Activated naive CD4-positive, alpha-beta T cell treated with anti-CD3 and anti-CD28 coated beads, Interleukin-2, amount 10 ng/mL, durations not matched to agents 7 days and 5 days (primary cell): ENCODE measurements around the gene ABCB6.

ENCODE experiments used
- CTCF ChIA-PET: fragments of 350-600 bp; sonication (Branson Sonifier 250); formaldehyde crosslinking; loops from one replicate; lab custom pipeline; 2021; ENCODE audit warnings: antibody characterized with exemption; lab: Charles Lee
- DNase-seq: peaks from one replicate; pipeline ENCODE4 v3.0.0-alpha.2; 2020
- H3K27ac Mint-ChIP-seq: one replicate; pipeline ENCODE4 v1.8.0; 2021; ENCODE audit warnings: mild to moderate bottlenecking, moderate library complexity, mixed read lengths
- H3K27me3 Mint-ChIP-seq: one replicate; pipeline ENCODE4 v1.8.0; 2021; ENCODE audit warnings: mild to moderate bottlenecking, mixed read lengths
- H3K36me3 Mint-ChIP-seq: one replicate; pipeline ENCODE4 v1.8.0; 2021; ENCODE audit warnings: mixed read lengths
- H3K4me1 Mint-ChIP-seq: one replicate; pipeline ENCODE4 v1.8.0; 2021; ENCODE audit warnings: mixed read lengths
- H3K4me3 Mint-ChIP-seq: one replicate; pipeline ENCODE4 v1.8.0; 2021; ENCODE audit warnings: mild to moderate bottlenecking, moderate library complexity, mixed read lengths
- H3K9me3 Mint-ChIP-seq: one replicate; pipeline ENCODE4 v1.8.0; 2021; ENCODE audit warnings: mixed read lengths

Gene ABCB6

DNA sequence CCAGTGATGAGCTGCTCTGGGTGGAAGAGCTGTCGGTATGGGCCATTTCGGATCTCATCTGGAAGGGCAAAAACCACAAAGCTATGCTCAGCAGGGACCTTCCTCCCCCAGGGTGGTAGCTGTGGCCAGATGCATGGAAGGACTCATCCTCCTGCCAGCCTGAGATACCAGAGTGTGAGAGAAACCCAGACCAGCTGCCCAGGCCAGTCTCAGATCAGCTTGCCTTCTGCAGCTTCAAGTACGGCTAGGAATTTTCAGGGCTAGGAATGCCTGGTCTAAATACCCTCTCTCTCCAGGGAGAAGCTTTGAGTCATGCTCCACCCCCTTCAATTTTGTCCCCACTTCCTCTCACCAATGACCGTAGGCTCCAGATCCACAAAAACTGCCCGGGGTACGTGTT is 32.9 kb upstream of the ABCB6 start:
- H3K36me3 Mint-ChIP-seq, result peaks cover 62% of the 10 kb centered on the region

DNA sequence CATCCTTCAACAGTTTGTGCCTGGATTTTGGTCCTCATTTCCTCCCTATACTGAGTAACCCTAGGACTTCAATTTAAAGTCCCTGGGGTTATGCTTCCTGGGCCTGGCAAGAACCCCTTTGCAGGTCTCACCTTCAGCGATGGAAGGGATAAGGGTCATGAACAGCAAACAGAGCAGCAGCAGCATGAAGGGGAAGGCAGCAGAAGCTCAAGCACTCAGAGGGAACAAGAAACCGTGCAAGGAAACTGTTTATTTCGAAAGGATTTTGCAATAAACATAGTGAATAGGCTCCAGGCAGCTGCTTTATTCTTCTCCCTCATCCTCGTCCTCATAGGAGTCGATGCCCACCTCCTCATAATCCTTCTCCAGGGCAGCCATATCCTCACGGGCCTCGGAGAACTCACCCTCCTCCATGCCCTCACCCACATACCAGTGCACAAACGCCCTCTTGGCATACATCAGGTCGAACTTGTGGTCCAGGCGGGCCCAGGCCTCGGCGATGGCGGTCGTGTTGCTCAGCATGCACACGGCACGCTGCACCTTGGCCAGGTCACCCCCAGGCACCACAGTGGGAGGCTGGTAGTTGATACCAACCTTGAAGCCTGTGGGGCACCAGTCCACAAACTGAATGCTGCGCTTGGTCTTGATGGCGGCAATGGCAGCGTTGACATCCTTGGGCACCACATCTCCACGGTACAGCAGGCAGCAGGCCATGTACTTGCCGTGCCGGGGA is 31.5 kb upstream of the ABCB6 start:
- peak overlapping the region; percentile 92 for H3K4me3 Mint-ChIP-seq
- H3K36me3 Mint-ChIP-seq, result peaks cover 70% of the 10 kb centered on the region
- no peaks in the 10 kb centered on the region for H3K9me3 Mint-ChIP-seq
- CTCF ChIA-PET, result interaction anchor here (1.2 to 3.9 kb wide), 7 partner anchors 11 to 91 kb away, joined by 3 to 32 read pairs (median 5); partner anchors contain the start of genes ABCB6 and DNAJB2
- H3K4me1 Mint-ChIP-seq, result peaks cover 74% of the 10 kb centered on the region
- DNase-seq, result no peak
- no peaks in the 10 kb centered on the region for H3K27me3 Mint-ChIP-seq
- H3K27ac Mint-ChIP-seq, result peak overlapping the region; percentile 95

More for the DNA sequence above, 32.9 kb upstream of the ABCB6 start:
- Mint-ChIP-seq H3K27me3 (no peaks in the 10 kb centered on the region), H3K9me3 (no peaks in the 10 kb centered on the region), H3K4me3 (peak overlapping the region; percentile 92), H3K27ac (peak overlapping the region; percentile 95), H3K4me1 (peaks cover 76% of the 10 kb centered on the region)
- CTCF ChIA-PET, result interaction anchor here (0.8 to 5.5 kb wide), 8 partner anchors 12 to 92 kb away, joined by 3 to 49 read pairs (median 5); partner anchors contain the start of genes ABCB6, ANKZF1 and ATG9A
- no peak for DNase-seq

DNA sequence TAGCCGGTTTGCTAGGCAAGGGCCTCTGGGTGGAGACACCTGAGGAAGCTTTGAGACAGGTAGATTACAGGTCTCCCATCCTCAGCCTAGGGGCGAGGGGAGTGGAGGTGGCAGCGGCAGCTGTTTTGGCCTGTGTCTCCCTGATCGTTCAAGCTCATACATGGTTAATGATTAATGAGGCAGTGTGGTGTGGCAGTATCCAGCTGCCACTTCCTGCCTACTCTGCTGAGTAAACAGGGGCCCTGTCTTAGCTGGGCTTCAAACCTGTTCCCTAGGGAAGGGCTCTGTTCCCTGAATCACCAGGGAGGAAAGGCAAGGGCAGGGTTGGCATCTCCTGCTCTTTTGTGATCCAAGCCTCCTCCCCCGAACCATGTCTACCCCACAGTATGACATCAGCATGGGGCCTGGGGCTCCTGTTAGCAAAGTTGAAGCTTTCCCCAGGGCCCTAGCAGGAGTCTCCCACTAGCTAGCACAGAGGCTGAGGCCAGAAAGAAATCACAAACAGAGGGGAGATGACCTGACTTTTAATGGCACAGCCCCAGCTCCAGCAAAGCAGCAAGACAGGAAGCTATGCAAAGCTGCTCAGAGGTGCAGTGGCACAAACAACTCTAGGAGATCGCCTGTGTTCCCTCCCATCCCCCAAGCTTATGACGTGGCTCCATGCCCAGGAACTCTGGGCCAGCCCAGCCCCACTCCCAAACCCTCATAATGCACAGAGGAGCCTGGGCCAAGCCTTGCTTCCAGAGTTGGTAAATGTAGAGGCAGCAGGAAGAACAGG is 30.6 kb upstream of the ABCB6 start:
- Mint-ChIP-seq H3K27me3 (no peaks in the 10 kb centered on the region), H3K4me1 (peaks cover 78% of the 10 kb centered on the region), H3K27ac (peak overlapping the region; percentile 95), H3K4me3 (peak overlapping the region; percentile 92), H3K36me3 (peaks cover 70% of the 10 kb centered on the region), H3K9me3 (no peaks in the 10 kb centered on the region)
- peak; percentile 66 for DNase-seq
- CTCF ChIA-PET, result interaction anchor here (0.8 to 3.9 kb wide), 12 partner anchors 10 to 90 kb away, joined by 3 to 32 read pairs (median 5); partner anchors contain the start of genes ABCB6 and DNAJB2

- Mint-ChIP-seq H3K4me3 (peak overlapping the region; percentile 92), H3K27ac (peak overlapping the region; percentile 95), H3K36me3 (peaks cover 70% of the 10 kb centered on the region), H3K4me1 (peaks cover 83% of the 10 kb centered on the region), H3K9me3 (no peaks in the 10 kb centered on the region), H3K27me3 (no peaks in the 10 kb centered on the region)
- CTCF ChIA-PET, result interaction anchor here (0.8 to 3.9 kb wide), 11 partner anchors 9 to 89 kb away, joined by 3 to 32 read pairs (median 5); partner anchors contain the start of genes ABCB6 and DNAJB2
- no peak for DNase-seq
Measured at GRCh38 chr2:219248845-219249202, 30.1 kb upstream of the ABCB6 start.

- Mint-ChIP-seq H3K9me3 (no peaks in the 10 kb centered on the region), H3K36me3 (peaks cover 68% of the 10 kb centered on the region), H3K27me3 (no peaks in the 10 kb centered on the region), H3K27ac (peak overlapping the region; percentile 95), H3K4me1 (peaks cover 90% of the 10 kb centered on the region), H3K4me3 (peak overlapping the region; percentile 92)
- CTCF ChIA-PET, result interaction anchor here (1.0 to 3.9 kb wide), 8 partner anchors 9 to 76 kb away, joined by 3 to 32 read pairs (median 5); partner anchors contain the start of genes DNAJB2 and ZFAND2B
- peak; percentile 73 for DNase-seq
Measured at GRCh38 chr2:219247678-219248642, 29.2 kb upstream of the ABCB6 start.

DNA sequence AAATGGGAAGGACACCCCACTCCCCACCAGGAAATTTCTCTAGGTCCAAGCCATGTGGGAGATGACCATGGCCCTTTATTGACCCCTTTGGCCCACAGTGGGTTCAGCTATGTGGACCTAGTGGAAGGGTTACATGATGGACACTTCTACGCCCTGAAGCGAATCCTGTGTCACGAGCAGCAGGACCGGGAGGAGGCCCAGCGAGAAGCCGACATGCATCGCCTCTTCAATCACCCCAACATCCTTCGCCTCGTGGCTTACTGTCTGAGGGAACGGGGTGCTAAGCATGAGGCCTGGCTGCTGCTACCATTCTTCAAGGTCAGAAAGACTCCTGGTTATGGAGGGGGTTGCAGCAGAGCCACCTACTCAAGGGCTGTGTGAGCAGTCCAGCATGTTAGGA is 27.8 kb upstream of the ABCB6 start:
- Mint-ChIP-seq H3K27me3 (no peaks in the 10 kb centered on the region), H3K27ac (peak overlapping the region; percentile 95), H3K9me3 (no peaks in the 10 kb centered on the region), H3K36me3 (peaks cover 56% of the 10 kb centered on the region), H3K4me1 (peaks cover 86% of the 10 kb centered on the region), H3K4me3 (peak overlapping the region; percentile 92)
- DNase-seq, result no peak
- CTCF ChIA-PET, result interaction anchor here (1.8 to 3.9 kb wide), 3 partner anchors 40 to 75 kb away, joined by 4 to 29 read pairs (median 6); partner anchors contain the start of gene ZFAND2B

DNA sequence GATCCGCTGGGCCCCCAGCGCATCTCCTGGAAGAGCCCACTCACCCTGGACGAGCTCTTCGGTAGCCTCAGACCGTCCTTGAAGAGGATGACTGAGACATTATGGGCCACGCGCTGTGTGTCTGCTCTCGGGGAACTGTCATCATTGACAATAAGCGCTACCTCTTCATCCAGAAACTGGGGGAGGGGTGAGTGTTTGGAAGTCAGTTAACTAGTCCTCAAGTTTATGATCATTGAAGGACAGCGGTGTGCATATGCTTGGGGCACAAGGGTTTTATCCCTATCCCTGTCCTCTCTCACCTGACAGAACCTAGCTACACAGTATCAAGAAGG is 27.1 kb upstream of the ABCB6 start:
- H3K9me3 Mint-ChIP-seq, result no peaks in the 10 kb centered on the region
- H3K36me3 Mint-ChIP-seq, result peaks cover 49% of the 10 kb centered on the region
- peak overlapping the region; percentile 95 for H3K27ac Mint-ChIP-seq
- H3K4me1 Mint-ChIP-seq, result peaks cover 79% of the 10 kb centered on the region
- no peak for DNase-seq
- CTCF ChIA-PET, result interaction anchor here (1.8 to 2.8 kb wide), 3 partner anchors 40 to 74 kb away, joined by 4 to 20 read pairs (median 6); partner anchors contain the start of gene ZFAND2B
- H3K4me3 Mint-ChIP-seq, result peak overlapping the region; percentile 92
- H3K27me3 Mint-ChIP-seq, result no peaks in the 10 kb centered on the region

DNA sequence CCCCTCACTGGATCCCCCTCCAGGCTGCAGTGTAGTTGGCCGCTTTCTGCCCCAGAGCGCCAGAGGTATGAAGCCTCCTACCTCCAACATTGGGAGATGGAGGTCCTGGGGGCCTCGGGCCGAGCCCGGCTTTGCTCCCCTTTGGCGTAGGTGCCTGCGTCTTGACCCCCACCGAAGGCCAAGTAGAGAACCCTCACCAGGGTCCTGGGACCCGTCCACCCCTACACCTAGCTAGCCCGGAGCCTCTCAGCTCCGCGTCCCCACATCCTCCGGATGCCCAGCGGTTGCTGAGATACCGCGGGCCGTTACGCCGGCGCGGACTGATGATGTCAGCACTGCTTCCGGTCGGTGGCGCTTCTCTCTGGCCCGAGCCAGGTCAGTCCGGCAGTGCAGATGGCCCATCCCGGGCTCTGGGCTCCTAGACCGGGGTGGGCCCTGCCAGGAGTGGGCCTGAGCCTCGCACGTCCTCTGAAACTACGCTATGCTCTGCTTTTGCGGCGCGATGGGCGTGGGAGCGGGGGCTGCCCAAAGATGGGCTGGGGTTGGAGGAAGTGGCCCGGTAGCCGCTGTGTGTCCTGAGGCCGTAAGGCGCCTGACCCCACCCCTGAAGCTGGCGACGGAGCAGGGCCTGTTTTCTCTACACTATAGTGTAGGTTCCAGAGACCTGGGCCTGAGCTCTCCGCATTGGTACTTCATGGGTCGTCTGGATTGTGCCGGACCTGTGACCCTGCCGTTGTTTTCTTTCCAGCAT is 26.6 kb upstream of the ABCB6 start, which contains the start of the genes GLB1L and STK16:
Gene GLB1L, minus strand, starts transcription at position 297 of the 751 bp plus-strand sequence. CDS start 1,871 bp downstream, outside the sequence.
Gene STK16, plus strand, starts transcription at position 332 of the 751 bp plus-strand sequence. CDS start 521 bp downstream, outside the sequence.
- peak; percentile 92 for DNase-seq
- H3K27me3 Mint-ChIP-seq, result no peaks in the 10 kb centered on the region
- H3K36me3 Mint-ChIP-seq, result peaks cover 43% of the 10 kb centered on the region
- peak within 1 kb of the TSS; percentile 92 for H3K4me3 Mint-ChIP-seq
- H3K9me3 Mint-ChIP-seq, result no peaks in the 10 kb centered on the region
- H3K4me1 Mint-ChIP-seq, result peaks cover 74% of the 10 kb centered on the region
- peak within 1 kb of the TSS; percentile 95 for H3K27ac Mint-ChIP-seq
- CTCF ChIA-PET, result interaction anchor here (0.5 to 2.8 kb wide), 8 partner anchors 9 to 74 kb away, joined by 3 to 20 read pairs (median 4); partner anchors contain the start of genes TUBA4A and ZFAND2B

- H3K4me1 Mint-ChIP-seq, result peaks cover 68% of the 10 kb centered on the region
- DNase-seq, result no peak
- H3K4me3 Mint-ChIP-seq, result peak overlapping the region; percentile 92
- CTCF ChIA-PET, result interaction anchor here (1.0 to 2.8 kb wide), 7 partner anchors 9 to 73 kb away, joined by 3 to 20 read pairs (median 4); partner anchors contain the start of genes TUBA4A and ZFAND2B
- peak overlapping the region; percentile 95 for H3K27ac Mint-ChIP-seq
- H3K27me3 Mint-ChIP-seq, result no peaks in the 10 kb centered on the region
- peaks cover 38% of the 10 kb centered on the region for H3K36me3 Mint-ChIP-seq
- no peaks in the 10 kb centered on the region for H3K9me3 Mint-ChIP-seq
Measured at GRCh38 chr2:219244789-219245147, 26.0 kb upstream of the ABCB6 start.

- Mint-ChIP-seq H3K4me3 (peak overlapping the region; percentile 43), H3K4me1 (peaks cover 54% of the 10 kb centered on the region), H3K27ac (peak overlapping the region; percentile 68), H3K9me3 (no peaks in the 10 kb centered on the region), H3K36me3 (peaks cover 28% of the 10 kb centered on the region), H3K27me3 (no peaks in the 10 kb centered on the region)
- DNase-seq, result no peak
- CTCF ChIA-PET, result interaction anchor here (2.8 kb wide), 1 partner anchor 52 kb away, joined by 20 read pairs; no protein-coding TSS in a partner anchor
Measured at GRCh38 chr2:219243291-219243761, 24.6 kb upstream of the ABCB6 start.

DNA sequence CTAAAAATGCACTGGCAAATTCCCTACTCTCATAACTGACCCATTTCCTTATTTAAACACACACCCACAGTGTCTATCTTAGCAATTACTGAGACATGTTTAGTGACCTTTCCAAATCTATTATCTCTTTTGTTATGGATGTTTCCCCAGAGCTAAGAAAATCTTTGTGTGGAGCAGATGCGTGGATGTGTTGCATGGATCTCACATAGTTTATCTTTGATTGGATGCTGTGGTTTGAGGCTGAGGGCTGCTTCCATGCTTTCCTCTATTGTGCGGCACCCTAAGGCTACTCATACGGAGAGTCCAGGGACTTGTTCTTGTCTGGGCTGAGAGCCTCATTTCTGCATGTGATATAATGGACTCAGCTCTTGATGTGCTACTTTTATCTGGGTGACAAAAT is 15.6 kb upstream of the ABCB6 start:
- CTCF ChIA-PET, result no interaction called here
- no peak overlapping the region for H3K4me3 Mint-ChIP-seq
- H3K27me3 Mint-ChIP-seq, result no peaks in the 10 kb centered on the region
- DNase-seq, result no peak
- H3K4me1 Mint-ChIP-seq, result peaks cover 36% of the 10 kb centered on the region
- H3K27ac Mint-ChIP-seq, result no peak overlapping the region
- peaks cover 70% of the 10 kb centered on the region for H3K36me3 Mint-ChIP-seq
- H3K9me3 Mint-ChIP-seq, result no peaks in the 10 kb centered on the region

DNA sequence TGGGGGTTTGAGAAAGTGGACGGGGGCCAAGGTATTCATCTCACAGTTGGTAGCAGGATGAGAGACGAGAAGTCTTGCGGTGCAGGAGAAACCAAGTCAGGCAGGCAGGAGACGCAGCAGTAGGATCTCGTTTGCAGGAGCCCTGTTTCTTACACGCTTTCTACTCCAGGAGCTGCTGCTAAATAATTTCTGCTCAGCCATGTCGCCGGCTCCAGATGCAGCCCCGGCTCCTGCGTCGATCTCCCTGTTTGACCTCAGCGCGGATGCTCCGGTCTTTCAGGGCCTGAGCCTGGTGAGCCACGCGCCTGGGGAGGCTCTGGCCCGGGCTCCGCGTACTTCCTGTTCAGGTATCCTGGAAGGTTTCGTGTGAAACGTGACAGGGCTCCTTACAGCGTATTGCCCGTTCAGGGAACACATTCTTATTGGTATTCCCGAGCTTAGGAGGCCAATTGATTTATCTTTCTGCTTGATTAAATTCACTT is 11.3 kb upstream of the ABCB6 start:
- peaks cover 57% of the 10 kb centered on the region for H3K4me1 Mint-ChIP-seq
- CTCF ChIA-PET, result interaction anchor here (0.8 to 2.0 kb wide), 5 partner anchors 15 to 71 kb away, joined by 4 to 12 read pairs (median 5); partner anchors contain the start of genes DNAJB2, GLB1L and STK16
- peak overlapping the region; percentile 100 for H3K27ac Mint-ChIP-seq
- H3K36me3 Mint-ChIP-seq, result peaks cover 71% of the 10 kb centered on the region
- no peaks in the 10 kb centered on the region for H3K27me3 Mint-ChIP-seq
- peak overlapping the region; percentile 95 for H3K4me3 Mint-ChIP-seq
- H3K9me3 Mint-ChIP-seq, result no peaks in the 10 kb centered on the region
- DNase-seq, result peak; percentile 69
